SW 1271 (cell line): ENCODE data around the gene RNF103.

ENCODE experiments used
- DNase-seq, 2 experiments: peaks; one replicate each; lab custom pipeline; 2025; lab: John Stamatoyannopoulos, UW

Gene RNF103

GRCh38 chr2:86566158-86566820 is 57.4 kb downstream of the RNF103 start:
- no peak for DNase-seq

DNA sequence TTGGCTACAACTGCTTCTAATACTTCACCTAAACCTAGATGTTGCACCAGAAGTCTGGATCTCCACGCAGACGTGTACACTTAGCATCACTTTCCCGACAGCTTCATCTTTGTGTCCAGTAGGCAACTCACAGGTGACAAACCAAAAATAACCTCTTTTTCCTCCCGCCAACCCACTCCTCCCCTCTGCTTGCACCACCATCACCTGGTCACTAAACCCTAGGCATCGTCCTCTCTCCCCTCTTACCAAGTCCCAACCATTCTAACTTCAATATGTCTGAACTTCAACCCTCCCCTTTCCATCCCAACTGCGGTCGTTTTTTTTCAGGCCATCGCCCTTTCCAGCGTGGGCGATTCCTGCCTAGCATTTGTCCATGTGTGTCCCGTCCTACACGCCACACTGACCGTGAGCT is 60.0 kb downstream of the RNF103 start:
- DNase-seq: no peak

DNA sequence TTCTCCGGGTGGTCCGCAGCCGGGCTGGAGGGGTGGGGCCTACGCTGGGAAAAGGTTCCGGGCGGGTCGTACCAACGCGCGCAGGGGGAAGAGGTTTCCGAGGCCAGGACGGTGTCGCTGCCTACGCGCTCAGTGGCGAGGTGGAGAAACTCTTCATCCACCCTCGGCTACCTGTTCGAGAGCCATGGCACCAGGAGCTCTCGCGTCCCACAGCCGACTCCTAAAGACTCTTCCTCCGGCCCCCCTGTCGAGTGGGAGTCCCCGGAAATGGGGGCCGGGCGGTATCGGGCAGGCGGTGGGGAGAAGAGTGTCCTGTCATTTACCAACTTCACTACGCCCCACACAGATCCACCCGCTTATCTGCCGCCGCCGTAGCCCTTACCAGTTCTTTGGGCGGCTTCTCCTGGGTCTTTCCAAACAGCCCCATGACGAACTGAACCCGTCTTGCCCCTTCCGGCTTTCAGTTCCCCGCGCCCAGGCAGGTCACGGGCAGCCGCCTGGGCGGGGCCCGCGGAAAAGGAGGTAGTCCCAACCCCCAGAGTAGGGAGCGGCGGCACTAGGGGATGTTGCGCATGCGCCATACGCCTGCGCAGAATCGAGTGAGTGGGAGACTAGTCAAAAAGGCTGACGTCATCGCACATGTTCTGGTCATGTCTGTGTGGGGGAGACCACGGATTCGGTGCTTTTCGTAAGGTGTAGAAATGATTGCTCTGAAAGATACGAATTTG is 60.6 kb downstream of the RNF103 start, which contains the start of gene CHMP3:
TSS of gene CHMP3 (minus strand) at position 522 of the 728 bp plus-strand sequence. CDS start at position 427, 95 bp downstream.
- DNase-seq: peak; percentile 89 to 92

DNA sequence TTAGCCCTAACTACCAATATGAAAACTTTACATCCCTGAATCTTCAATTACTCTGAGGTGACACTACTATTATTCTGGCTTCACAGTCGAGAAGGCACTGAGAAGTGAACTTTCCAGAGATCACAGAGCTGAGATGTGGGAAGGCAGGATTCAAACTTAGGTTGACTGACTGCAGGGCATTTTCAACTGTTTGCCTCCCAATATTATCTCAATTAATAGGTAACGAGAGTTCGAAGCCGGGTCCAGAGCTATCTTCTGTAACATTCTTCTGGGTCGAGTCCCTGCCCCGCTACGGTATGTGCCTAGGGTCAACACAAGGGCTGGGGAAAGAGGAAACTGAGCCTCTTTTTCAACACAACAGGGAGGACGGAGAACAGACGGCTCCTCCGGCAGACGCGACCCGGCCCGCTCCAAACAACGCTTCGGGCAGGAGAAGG is 61.2 kb downstream of the RNF103 start:
- no peak for DNase-seq

GRCh38 chr2:86557836-86558235 is 65.8 kb downstream of the RNF103 start:
- DNase-seq: no peak

GRCh38 chr2:86556508-86556907 is 67.2 kb downstream of the RNF103 start:
- DNase-seq: no peak
